GM10847 (cell line): Measurements from ENCODE around the gene SLC35G2.

ENCODE experiments used
- POLR2A ChIP-seq: IDR thresholded peaks from 2 replicates; pipeline ENCODE4 v1.6.1; 2011; ENCODE audit not compliant: insufficient read length; ENCODE audit errors: extremely low read depth

SLC35G2 gene

DNA sequence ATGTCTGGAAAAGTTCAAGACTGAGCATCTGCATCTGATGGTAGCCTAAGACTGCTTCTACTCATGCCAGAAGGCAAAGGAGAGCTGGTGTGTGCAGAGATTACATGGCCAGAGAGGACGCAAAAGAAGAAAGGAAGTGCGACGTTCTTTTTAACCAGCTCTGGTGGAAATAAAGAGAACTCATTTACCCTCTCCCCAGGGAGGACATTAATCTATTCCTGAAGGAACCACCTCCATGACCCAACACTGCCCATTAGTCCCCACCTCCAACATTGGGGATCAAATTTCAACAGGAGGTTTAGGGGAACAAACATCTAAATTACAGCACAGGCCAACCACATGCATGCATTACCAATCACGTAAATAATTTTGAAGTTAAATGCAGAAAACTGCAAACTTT lies 41.6 kb downstream of the SLC35G2 start:
- TF ChIP-seq POLR2A: no peak

DNA sequence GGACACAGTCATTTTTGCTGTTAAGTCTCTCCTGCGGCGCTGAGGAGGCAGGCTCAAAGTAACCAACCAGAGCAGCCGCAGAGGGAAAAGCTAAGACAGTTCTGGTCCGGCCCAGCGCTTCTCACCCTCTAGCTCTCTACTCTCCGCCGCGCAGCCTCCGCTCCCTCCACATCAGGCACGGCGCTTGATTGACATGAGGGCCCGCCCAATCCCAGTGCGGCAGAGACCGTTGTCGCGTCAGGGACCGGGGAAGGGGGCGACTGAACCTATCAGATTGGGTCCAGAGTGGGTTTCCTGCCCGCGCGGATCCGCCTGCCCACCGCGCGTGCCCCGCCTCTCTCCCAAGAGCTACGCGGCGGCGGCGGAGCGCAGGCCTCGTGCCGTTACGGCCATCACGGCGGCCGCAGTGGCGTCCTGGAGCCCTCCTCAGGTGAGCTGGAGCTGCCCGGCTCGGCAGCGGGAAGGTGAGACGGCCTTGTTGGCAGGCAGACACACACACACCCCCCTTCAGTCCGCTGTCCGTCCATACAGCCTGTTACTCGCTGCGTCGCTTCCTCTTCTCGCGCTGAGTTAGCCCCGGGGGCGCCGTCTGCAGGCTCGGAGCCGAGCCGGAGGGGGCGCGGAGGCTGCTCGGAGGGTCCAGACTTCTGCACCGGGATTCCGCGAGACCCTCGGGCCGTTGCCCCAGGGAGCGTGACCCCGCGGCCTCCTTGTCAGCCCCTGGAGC lies 43.1 kb downstream of the SLC35G2 start, which contains the start of gene NCK1:
Gene NCK1 (plus strand): TSS at position 319 of the 727 bp plus-strand sequence. CDS start 65,794 bp downstream, outside the sequence.
- TF ChIP-seq POLR2A: peak; percentile 94

DNA sequence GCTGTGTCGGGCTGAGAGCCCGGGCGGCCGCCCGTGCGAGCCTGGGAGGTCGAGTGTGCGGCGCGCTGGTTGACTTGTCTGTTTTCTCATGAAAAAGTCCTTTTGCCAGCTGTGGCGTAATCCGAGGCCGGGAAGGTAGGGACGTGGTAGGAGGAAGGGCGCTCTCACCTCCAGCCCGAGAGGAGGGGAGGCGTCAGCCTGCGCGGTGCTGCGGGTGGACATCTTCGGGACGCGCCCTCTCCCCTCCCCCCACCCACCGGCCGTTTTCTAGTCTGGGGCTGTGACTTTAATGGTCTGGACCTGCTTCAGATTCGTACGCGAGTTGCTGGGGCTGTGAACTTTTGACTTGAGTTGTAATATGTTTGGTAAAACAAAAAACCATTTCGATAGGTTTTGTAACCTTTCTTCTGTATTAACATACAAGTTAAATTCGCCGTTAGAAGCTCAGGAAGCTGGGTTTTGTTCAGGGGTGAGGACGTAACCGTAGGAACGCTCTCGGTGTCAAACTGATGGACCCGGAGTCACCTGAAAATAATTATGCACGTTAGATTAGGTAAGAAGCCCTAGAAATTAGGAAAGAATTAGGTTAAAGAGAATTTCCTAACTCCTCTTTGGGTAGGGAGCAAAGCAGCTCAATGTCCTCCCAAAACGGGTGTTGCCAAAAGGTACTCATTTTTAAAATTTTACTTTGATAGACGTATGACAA lies 43.8 kb downstream of the SLC35G2 start:
- TF ChIP-seq POLR2A: no peak

DNA sequence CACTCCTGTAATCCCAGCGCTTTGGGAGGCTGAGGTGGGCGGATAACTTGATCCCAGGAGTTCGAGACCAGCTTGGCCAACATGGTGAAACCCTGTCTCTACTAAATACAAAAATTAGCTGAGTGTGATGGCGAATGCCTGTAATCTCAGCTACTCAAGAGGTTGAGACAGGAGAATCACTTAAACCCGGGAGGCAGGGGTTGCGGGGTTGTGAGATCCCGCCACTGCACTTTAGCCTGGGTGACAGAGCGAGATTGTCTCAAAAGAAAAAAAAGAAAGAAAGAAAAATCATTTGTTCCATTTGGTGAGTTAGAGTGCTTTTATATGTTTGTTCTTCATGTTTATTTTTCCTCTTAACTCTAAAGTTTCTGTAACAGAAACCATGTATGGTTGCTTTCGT lies 50.4 kb downstream of the SLC35G2 start:
- no peak for TF ChIP-seq POLR2A

DNA sequence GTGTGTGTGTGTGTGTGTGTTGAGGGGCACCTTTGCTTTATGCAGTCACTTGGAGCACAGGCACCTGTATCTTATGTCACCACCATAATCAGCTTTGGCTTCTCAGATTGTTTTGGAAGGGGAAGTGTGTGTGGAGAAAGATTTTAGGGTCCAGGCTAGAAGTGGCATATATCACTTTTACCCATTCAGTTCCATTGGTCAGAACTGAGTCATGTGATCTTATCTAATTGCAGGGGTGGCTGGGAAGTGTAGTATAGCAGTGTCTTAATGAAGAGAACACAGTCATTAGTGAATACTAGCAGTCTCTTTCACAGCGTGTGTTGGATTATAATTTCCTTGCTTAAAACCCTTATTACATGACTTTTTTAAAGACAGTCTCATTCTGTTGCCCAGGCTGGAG lies 63.6 kb downstream of the SLC35G2 start:
- no peak for TF ChIP-seq POLR2A

DNA sequence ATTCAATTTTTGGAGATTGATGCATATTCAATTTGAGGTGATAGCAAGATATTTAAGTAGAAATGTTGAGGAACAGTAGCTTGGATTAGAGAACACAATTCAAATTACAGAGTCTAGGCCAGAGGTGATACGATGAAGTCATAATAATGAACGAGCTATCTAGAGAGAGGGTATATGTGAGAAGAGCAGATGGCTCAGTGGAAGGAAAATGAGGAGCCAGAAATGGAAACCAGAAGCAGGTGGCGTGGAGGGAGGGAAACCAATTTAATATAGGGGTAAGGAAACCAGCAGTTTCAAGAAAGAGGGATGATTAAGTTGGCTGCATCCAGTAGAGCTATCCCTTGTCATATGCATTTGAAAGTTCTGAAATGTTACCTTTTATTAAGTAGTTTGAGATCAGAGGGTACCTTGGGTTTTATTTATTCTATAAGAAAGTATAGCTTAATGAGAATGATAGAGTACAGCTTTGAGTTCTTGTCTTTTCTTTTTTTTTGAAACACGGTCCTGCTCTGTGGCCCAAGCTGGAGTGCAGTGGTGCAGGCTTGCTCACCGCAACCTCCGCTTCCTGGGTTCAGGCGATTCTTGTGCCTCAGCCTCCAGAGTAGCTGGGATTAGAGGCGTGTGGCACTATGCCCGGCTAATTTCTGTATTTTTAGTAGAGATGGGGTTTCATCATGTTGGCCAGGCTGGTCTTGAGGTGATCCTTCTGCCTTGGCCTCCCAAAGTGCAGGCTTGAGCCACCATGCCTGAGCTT lies 65.2 kb downstream of the SLC35G2 start:
- no peak for TF ChIP-seq POLR2A

DNA sequence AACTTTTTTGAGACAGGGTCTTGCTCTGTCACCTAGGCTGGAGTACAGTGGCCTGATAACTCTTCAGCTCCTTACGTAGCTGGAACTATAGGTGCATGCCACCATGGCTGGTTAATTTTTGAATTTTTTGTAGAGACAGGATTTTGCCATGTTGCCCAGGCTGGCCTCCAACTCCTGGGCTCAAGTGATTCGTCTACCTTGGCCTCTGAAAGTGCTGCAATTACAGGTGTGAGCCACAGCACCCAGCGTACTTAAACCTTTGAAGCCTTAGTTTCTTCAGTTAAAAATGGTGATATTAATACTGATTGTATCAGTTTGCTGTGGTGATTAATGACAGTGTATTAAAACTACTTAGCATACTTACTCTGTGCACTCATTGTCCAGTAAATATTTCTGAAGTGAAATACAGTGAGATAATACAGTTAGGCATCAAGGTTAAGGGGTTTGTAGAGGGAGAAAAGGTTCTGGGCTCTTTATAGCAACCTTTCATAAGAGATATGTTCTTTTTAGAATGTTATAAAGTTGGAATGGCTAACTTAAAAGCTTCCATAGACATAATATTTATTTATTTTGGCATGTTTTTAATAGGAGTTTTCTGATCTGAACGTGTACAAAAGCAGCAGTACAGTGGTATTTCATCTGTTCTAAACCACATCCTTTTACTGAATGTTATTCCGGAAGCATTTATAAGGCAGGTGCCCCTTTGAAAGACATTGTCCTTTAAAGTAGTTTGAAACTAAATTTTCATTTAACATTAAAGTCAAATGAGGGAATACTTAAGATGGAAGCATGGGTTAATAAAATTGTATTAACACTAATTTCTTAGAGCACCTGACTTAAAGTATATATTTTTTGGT lies 66.7 kb downstream of the SLC35G2 start:
- no peak for TF ChIP-seq POLR2A

DNA sequence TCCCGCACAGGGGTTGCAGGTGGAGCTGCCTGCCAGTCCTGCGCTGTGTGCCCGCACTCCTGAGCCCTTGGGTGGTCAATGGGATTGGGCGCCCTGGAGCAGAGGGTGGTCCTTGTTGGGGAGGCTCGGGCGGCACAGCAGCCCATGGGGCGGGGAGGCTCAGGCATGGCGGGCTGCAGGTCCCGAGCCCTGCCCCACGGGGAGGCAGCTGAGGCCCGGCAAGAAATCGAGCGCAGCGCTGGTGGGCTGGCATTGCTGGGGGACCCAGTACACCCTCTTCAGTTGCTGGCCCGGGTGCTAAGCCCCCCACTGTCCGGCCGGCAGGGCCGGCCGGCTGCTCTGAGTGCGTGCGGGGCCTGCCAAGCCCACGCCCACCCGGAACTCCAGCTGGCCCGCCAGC lies 71.0 kb downstream of the SLC35G2 start:
- TF ChIP-seq POLR2A: no peak

DNA sequence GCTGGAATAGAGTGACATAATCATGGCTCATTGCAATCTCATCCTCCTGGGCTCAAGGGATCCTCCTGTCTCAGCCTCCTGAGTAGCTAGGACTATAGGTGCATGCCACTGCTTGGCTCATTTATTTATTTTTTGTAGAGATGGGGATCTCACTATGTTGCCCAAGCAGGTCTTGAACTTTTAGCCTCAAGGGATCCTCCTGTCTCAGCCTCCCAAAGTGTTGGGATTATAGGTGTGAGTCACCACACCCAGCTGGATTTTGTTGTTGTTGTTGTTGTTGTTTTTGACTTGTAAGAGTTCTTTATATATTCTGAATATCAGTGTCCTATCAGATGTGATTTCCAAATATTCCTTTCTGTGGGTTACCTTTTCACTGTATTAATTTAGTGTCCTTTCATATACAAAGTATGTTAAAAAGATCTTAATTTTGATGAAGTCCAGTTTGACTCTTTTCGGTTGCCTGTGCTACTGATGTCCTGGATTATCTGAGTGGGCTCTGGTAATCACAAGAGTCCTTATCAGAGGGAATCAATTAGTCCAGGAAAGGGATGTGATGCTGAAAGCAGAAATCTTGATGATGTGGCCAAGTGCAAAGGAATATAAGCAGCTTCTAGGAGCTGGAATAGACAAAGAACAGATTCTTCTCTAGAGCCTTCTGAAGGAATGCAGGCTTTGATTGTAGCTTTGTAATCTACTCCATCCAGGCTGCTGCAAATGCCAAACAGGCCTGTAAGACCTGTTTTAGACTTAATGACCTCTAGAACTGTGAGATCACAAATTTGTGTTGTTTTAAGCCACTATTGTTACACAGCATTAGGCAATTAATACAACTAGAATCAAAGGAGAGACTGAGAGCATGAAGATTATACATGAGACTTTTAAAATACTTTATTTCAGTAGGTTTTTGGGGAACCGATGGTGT lies 73.3 kb downstream of the SLC35G2 start:
- TF ChIP-seq POLR2A: no peak

DNA sequence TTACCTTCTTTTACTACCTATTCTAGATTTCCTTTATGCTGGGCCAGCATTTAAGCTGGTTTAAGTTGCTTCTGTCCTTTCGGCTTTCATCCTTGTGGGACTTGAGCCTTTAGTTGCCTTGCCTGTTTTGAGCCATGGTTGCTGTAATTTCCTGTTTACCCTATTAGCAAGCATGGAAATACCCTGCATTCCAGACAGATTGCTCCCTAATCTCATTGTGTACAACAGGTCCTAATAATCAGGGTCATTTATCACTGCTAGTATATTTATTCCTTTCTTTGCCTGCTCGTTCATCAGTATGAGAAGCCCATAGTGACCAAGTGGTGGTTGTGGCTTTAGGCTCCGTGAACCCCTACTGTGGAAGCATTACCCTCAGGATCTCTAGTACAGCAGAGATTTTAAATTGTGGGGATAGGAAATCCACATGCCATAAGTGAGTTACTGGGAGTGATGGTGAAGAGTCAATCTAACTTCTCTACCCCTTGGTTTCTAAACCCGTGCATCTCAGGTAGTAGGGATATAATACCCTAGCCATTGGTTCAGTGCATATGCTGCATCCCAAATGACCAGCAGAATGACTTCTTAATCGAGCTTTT lies 75.0 kb downstream of the SLC35G2 start:
- TF ChIP-seq POLR2A: no peak

DNA sequence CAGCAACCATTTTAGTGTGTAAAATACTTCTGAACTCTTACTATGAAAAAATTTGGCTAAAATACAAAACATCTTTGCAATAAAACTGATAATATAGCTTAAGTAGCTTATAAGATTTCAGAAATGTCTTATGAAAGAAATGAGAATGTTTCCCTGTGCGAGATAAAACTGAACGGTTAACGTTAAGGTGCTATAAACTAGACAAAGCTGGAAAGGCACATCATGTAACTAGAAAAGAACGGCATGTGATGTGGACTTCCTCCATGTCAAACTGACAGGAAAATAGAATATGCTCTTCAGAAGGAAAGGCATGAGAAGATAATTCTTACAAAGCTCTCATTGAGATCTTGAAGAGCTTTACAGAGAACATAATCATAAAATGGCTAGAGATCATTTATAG lies 79.6 kb downstream of the SLC35G2 start:
- no peak for TF ChIP-seq POLR2A

DNA sequence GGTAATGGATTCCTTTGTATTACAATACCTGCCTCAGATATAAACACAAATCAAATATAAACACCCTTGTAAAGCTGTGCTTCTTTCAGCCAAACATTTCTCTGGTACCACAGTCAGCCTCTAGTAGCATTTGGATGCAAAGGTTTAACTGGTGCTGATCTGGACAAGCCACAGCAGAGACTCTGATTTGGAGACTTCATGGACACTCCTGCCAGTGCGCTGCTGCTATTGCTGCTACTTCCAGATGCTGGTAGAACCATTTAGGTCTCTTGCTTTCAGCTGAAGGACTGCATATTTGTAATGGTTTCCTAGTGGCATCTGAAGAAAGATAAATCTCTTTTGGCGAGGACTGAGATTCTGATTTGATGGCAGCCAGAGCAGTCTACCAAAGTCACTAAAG lies 80.0 kb downstream of the SLC35G2 start:
- no peak for TF ChIP-seq POLR2A

DNA sequence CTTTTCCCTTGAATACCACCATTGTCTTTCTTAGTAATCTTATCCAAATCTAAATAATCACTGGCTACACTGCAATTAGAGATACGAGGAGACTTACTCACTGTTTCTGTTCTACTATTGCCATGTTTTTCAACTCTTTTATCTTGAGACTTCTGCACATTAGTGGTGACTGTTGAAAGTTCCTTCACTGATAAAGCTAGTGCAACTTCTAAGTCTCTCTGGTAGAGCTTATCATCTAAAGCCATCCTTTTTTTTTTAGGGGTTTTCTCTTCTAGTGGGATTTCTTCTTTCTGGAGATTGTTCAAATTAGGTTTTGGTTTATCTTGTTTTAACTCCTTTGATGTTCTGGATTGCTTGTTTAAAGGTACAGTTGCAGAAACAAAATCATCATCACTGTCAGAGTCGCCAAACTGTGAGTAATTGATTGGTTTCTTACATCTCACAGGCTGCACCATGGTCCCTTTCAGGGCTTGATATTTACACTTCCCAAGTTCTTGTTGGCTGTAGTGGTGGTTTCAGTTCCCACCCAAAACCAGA lies 80.8 kb downstream of the SLC35G2 start:
- no peak for TF ChIP-seq POLR2A
